GM12872 (cell line): ENCODE measurements around the gene ZNF786.

Experiments used
- CTCF ChIP-seq: IDR thresholded peaks from 3 replicates; pipeline ENCODE4 v1.5.1; 2011; ENCODE audit warnings: low read depth, mild to moderate bottlenecking, low read length, moderate library complexity; ENCODE audit not compliant: insufficient read depth

The ZNF786 gene

DNA sequence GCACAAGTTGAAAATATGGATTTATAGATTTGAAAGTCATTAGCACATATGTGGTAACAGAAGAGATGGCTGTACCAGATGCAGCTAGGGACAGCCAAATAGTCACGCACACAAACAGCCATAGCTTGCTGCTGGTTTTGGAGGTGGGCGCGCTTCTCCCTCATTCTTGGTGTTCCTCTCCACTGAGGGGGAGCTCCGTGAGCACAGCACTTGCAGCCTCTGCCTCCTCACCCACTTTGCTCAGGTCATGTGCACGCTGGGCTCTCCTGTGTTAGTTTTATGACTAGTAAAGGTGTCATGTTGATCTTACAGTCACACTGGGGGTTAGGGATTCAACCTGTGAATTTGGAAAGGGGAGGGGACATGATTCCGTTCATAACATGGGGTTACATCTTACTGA lies 8.5 kb upstream of the ZNF786 start:
- no peak for TF ChIP-seq CTCF

DNA sequence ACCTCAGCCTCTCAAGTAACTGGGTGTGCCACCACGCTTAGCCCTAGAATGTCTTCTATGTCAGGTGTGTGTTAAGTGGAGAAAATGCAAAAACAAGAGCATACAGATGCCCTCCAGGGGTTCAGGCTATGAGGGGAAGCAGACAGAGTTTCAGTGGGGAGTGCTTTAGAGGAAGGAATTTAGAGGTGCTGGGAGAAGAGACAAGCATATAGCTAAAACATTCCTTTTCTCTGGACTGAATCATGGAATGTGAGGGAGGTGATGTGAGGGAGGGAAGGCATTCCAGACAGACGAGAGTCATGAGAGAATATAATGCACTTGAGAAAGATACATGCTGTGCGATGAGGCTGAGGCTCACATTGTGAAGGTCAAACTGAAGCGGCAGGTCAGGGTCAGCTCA lies 6.6 kb upstream of the ZNF786 start:
- no peak for TF ChIP-seq CTCF

DNA sequence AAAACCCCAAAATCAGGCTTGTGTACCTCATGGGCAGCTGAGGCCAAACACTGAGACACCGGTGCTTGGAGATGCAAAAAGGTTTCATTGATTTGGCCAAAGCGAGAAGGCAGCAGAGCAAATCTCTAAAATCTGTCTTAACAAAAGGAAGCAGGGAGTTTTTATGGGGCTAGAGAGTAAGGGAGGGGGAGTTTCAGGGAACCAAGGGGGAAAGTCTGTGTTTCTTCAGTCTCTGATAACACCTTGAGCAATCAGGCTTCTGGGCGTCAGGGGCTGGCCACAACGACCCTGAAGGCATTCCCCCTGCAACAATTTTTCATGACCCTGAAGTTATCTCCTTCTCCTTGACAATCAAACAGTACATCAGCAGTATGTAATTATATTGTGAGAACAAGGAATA lies 2.7 kb upstream of the ZNF786 start:
- no peak for TF ChIP-seq CTCF

DNA sequence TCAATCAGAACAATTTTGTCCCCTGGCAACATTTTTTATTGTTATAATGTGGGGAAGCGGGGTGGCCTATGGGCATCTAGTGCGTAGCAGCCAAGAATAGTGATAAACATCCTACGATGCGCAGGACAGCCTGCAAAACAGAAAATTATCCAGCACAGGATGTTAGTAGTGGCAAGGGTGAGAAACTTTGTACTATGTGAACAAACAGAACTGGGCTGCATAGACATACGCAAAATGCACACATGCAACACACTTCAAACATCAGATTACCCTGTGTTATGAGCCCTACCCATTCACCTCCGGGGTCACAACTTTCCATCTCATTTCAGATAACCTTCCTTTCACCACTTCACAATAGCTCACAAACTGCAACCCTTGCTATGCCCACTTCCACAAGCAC lies 3.1 kb downstream of the ZNF786 start:
- TF ChIP-seq CTCF, result no peak

GRCh38 chr7:149085866-149086265 lies 4.7 kb downstream of the ZNF786 start:
- no peak for TF ChIP-seq CTCF

DNA sequence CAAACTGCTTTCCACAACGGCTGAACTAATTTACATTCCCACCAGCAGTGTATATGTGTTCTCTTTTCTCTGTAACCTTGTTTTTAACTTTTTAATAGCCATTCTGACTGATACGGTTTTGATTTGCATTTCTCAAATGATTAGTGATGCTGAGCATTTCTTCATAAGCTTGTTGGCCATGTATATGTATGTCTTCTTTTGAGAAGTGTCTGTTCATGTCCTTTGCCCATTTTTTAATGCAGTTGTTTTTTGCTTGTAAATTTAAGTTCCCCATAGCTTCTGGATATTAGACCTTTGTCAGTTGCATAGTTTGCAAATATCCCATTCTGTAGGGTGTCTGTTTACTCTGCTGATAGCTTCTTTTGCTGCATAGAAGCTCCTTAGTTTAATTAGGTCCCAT lies 6.1 kb downstream of the ZNF786 start:
- TF ChIP-seq CTCF, result no peak

DNA sequence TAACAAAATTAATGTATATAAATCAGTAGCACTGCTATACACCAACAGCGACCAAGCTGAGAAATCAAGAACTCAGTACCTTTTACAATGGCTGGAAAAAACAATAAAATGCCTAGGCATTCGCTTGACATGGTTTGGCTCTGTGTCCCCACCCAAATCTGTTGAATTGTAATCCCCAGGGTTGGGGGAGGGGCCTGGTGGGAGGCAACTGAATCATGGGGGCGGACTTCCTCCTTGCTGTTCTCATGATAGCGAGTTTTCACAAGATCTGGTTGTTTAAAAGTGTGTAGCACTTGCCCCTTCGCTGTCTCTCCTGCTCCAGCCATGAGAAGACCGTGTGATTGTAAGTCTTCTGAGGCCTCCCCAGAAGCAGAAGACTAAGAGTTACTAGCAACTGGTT lies 8.6 kb downstream of the ZNF786 start:
- TF ChIP-seq CTCF, result no peak

- no peak for TF ChIP-seq CTCF
These were observed 12.9 kb downstream of the ZNF786 start for GRCh38 chr7:149077594-149077993.
